COLO829 (cell line): ENCODE data around the gene HDDC2.

Experiments
- DNase-seq: peaks from one replicate; pipeline ENCODE4 v3.0.0; 2012; ENCODE audit warnings: low spot score

HDDC2 gene

GRCh38 chr6:125301435-125302391 is at the start of gene HDDC2:
Gene HDDC2 (minus strand): TSS chr6:125301967. CDS start chr6:125301932, 35 bp downstream.
- DNase-seq, result no peak

GRCh38 chr6:125346926-125347563 is 45.3 kb upstream of the HDDC2 start:
- DNase-seq, result no peak

- no peak for DNase-seq
Observed at GRCh38 chr6:125346201-125346925, 44.6 kb upstream of the HDDC2 start.

GRCh38 chr6:125341460-125341859 is 39.7 kb upstream of the HDDC2 start:
- no peak for DNase-seq

GRCh38 chr6:125340991-125341390 is 39.2 kb upstream of the HDDC2 start:
- no peak for DNase-seq

GRCh38 chr6:125340175-125340835 is 38.5 kb upstream of the HDDC2 start:
- DNase-seq, result no peak

- peak; percentile 60 for DNase-seq
Observed at GRCh38 chr6:125339653-125340052, 37.9 kb upstream of the HDDC2 start.

GRCh38 chr6:125338381-125338780 is 36.6 kb upstream of the HDDC2 start:
- DNase-seq, result no peak

- DNase-seq, result no peak
Observed at GRCh38 chr6:125337706-125338105, 35.9 kb upstream of the HDDC2 start.

GRCh38 chr6:125332664-125333063 is 30.9 kb upstream of the HDDC2 start:
- DNase-seq, result no peak

GRCh38 chr6:125325586-125325985 is 23.8 kb upstream of the HDDC2 start:
- DNase-seq, result no peak

GRCh38 chr6:125323376-125323775 is 21.6 kb upstream of the HDDC2 start:
- peak; percentile 59 for DNase-seq

GRCh38 chr6:125316621-125317020 is 14.9 kb upstream of the HDDC2 start:
- DNase-seq, result peak; percentile 79

- DNase-seq, result no peak
Observed at GRCh38 chr6:125315548-125315947, 13.8 kb upstream of the HDDC2 start.

GRCh38 chr6:125314009-125314581 is 12.3 kb upstream of the HDDC2 start:
- DNase-seq, result no peak

GRCh38 chr6:125312950-125313349 is 11.2 kb upstream of the HDDC2 start:
- no peak for DNase-seq

GRCh38 chr6:125312478-125312877 is 10.7 kb upstream of the HDDC2 start:
- DNase-seq, result no peak

- DNase-seq, result no peak
Observed at GRCh38 chr6:125310994-125311649, 9.4 kb upstream of the HDDC2 start.

- no peak for DNase-seq
Observed at GRCh38 chr6:125307964-125308615, 6.3 kb upstream of the HDDC2 start.

- no peak for DNase-seq
Observed at GRCh38 chr6:125307150-125307838, 5.5 kb upstream of the HDDC2 start.
